HCT116 (cell line): ENCODE results near the gene CDC45. TPM values are rescaled to one million over a fixed set of nuclear protein-coding genes. Genes with fewer than 3 reads are reported as not detected.

Experiments used
- ATAC-seq: fragments of 200-7000 bp; cut with Tn5 transposase; 2 replicates; pipeline ENCODE4 v1.9.1; 2020; ENCODE audit warnings: mild to moderate bottlenecking, moderate library complexity
- BruUV-seq: library from RNA; stranded (reverse); fragments of 400-500 nt; replicated peaks from 2 replicates; lab custom pipeline; 2021; lab: Mats Ljungman, UMichigan
- CTCF ChIA-PET: fragments of 300-600 bp; sonication (Branson Sonifier 250); formaldehyde crosslinking; loops from one replicate; lab custom pipeline; 2021; ENCODE audit warnings: antibody characterized with exemption; lab: Charles Lee
- POLR2A ChIA-PET: fragments of 300-600, 350-600 bp; sonication (Branson Sonifier 250); formaldehyde crosslinking; loops from one replicate; lab custom pipeline; 2021; ENCODE audit warnings: antibody characterized with exemption; lab: Charles Lee
- RAD21 ChIA-PET, 2 experiments: fragments of 300-600 bp; sonication (Branson Sonifier 250); formaldehyde crosslinking; loops; one replicate each; lab custom pipeline; 2023; ENCODE audit warnings: low total read pairs in 2 of 2; ENCODE audit not compliant: uncharacterized antibody in 2 of 2, unreplicated experiment in 2 of 2, low non-redundant PET in 1 of 2; lab: Charles Lee
- DNase-seq: peaks from one replicate; pipeline ENCODE4 v3.0.0-alpha.2; 2010; ENCODE audit warnings: low read depth, low spot score
- H2AFZ ChIP-seq: fragments of 200-600 bp; shearing (Covaris generic), sonication (generic); 2 replicates; pipeline ENCODE4 v1.6.1; 2017; ENCODE audit warnings: low read depth, mixed run types, mixed read lengths, antibody characterized with exemption, low read length; ENCODE audit not compliant: poor library complexity, severe bottlenecking
- H3K27ac ChIP-seq: 2 replicates; pipeline ENCODE4 v1.5.1; 2012; ENCODE audit warnings: low read depth, low read length
- H3K27me3 ChIP-seq: fragments of 200-600 bp; sonication (generic); 2 replicates; pipeline ENCODE4 v1.6.1; 2016; ENCODE audit warnings: mixed run types, low read length, mixed read lengths; ENCODE audit not compliant: insufficient read depth
- H3K36me3 ChIP-seq, 2 experiments: fragments of 200-500 bp in 1 of 2; fragments of 200-600 bp in 1 of 2; sonication (Bioruptor generic) in 1 of 2; sonication (generic) in 1 of 2; 2 replicates each; pipeline versions ENCODE4 v1.5.1 to v1.6.1; 2014 to 2016; ENCODE audit warnings: low read length in 2 of 2, inconsistent platforms in 1 of 2, mixed read lengths in 1 of 2, mixed run types in 1 of 2; ENCODE audit not compliant: insufficient read depth in 2 of 2, control insufficient read depth in 1 of 2
- H3K4me1 ChIP-seq, 2 experiments: fragments of 200-600 bp in 1 of 2; sonication (generic) in 1 of 2; 2 replicates each; pipeline versions ENCODE4 v1.5.1 to v1.6.1; 2012 to 2017; ENCODE audit warnings: low read length in 2 of 2, inconsistent platforms in 1 of 2, mild to moderate bottlenecking in 1 of 2, mixed read lengths in 1 of 2, mixed run types in 1 of 2, moderate library complexity in 1 of 2; ENCODE audit not compliant: insufficient read depth in 2 of 2, control insufficient read depth in 1 of 2
- H3K4me2 ChIP-seq: fragments of 200-600 bp; sonication (generic); 2 replicates; pipeline ENCODE4 v1.6.1; 2017; ENCODE audit warnings: mixed run types, low read length, mixed read lengths
- H3K4me3 ChIP-seq, 2 experiments: fragments of 200-600 bp in 1 of 2; sonication (generic) in 1 of 2; replicated peaks in 1 of 2; 2 replicates each; pipeline ENCODE4 v1.5.1; 2011 to 2016; ENCODE audit warnings: low read length in 2 of 2, control low read depth in 1 of 2, low read depth in 1 of 2, mild to moderate bottlenecking in 1 of 2, mixed read lengths in 1 of 2, mixed run types in 1 of 2
- H3K79me2 ChIP-seq: fragments of 200-600 bp; sonication (generic); 2 replicates; pipeline ENCODE4 v1.6.1; 2017; ENCODE audit warnings: mild to moderate bottlenecking, mixed run types, low read length, moderate library complexity, mixed read lengths; ENCODE audit not compliant: insufficient read depth
- H3K9ac ChIP-seq: fragments of 200-600 bp; sonication (generic); 2 replicates; pipeline ENCODE4 v1.6.1; 2016; ENCODE audit warnings: low read length, mixed read lengths
- H3K9me2 ChIP-seq: fragments of 200-600 bp; sonication (generic), shearing (Covaris generic); 2 replicates; pipeline ENCODE4 v1.6.1; 2017; ENCODE audit warnings: mixed run types, mild to moderate bottlenecking, moderate library complexity; ENCODE audit not compliant: insufficient read depth
- H3K9me3 ChIP-seq, 2 experiments: fragments of 200-500 bp in 1 of 2; fragments of 200-600 bp in 1 of 2; sonication (Bioruptor generic) in 1 of 2; sonication (generic) in 1 of 2; 2 replicates each; pipeline ENCODE4 v1.6.1; 2014 to 2017; ENCODE audit warnings: low read length in 2 of 2, mixed read lengths in 2 of 2, inconsistent platforms in 1 of 2, low read depth in 1 of 2, mild to moderate bottlenecking in 1 of 2, mixed run types in 1 of 2, moderate library complexity in 1 of 2; ENCODE audit not compliant: control insufficient read depth in 1 of 2, insufficient read depth in 1 of 2
- H4K20me1 ChIP-seq: fragments of 200-600 bp; sonication (generic), shearing (Covaris generic); 2 replicates; pipeline ENCODE4 v1.6.1; 2017; ENCODE audit warnings: mixed run types, mild to moderate bottlenecking, moderate library complexity; ENCODE audit not compliant: insufficient read depth
- CEBPB ChIP-seq: IDR thresholded peaks from 2 replicates; pipeline ENCODE4 v1.6.1; 2012; ENCODE audit warnings: low read depth
- EZH2phosphoT487 ChIP-seq: fragments of 200-600 bp; IDR thresholded peaks from 2 replicates; pipeline ENCODE4 v1.6.1; 2018; ENCODE audit warnings: antibody characterized with exemption, borderline replicate concordance
- JUND ChIP-seq: IDR thresholded peaks from 2 replicates; pipeline ENCODE4 v1.6.1; 2012
- SP1 ChIP-seq: IDR thresholded peaks from 2 replicates; pipeline ENCODE4 v1.6.1; 2012; ENCODE audit warnings: low read depth
- ZFX ChIP-seq: fragments of 450-650 bp; IDR thresholded peaks from 2 replicates; pipeline ENCODE4 v1.6.1; 2017
- intact Hi-C: fragments of 100-400 bp; cut with micrococcal nuclease; formaldehyde crosslinking; loops from 2 replicates; pipeline ENCODE4 v1.10.0; 2022
- total RNA-seq: library from RNA; stranded (reverse); gene quantifications from one replicate; pipeline ENCODE4 v1.2.1, GENCODE V29; 2021; ENCODE audit not compliant: unreplicated experiment
- TF ChIP-seq, protein P1 (sequence below): IDR thresholded peaks from 2 replicates; pipeline ENCODE4 v1.6.1; 2011; ENCODE audit warnings: mild to moderate bottlenecking, low read length, moderate library complexity; ENCODE audit not compliant: insufficient replicate concordance; ENCODE audit errors: extremely low read depth
- TF ChIP-seq, protein P2 (sequence below): IDR thresholded peaks from 2 replicates; pipeline ENCODE4 v1.6.1; 2012; ENCODE audit warnings: low read depth

Gene CDC45
- total RNA-seq, 1 experiment from 2014 or later = 43.4 TPM

DNA sequence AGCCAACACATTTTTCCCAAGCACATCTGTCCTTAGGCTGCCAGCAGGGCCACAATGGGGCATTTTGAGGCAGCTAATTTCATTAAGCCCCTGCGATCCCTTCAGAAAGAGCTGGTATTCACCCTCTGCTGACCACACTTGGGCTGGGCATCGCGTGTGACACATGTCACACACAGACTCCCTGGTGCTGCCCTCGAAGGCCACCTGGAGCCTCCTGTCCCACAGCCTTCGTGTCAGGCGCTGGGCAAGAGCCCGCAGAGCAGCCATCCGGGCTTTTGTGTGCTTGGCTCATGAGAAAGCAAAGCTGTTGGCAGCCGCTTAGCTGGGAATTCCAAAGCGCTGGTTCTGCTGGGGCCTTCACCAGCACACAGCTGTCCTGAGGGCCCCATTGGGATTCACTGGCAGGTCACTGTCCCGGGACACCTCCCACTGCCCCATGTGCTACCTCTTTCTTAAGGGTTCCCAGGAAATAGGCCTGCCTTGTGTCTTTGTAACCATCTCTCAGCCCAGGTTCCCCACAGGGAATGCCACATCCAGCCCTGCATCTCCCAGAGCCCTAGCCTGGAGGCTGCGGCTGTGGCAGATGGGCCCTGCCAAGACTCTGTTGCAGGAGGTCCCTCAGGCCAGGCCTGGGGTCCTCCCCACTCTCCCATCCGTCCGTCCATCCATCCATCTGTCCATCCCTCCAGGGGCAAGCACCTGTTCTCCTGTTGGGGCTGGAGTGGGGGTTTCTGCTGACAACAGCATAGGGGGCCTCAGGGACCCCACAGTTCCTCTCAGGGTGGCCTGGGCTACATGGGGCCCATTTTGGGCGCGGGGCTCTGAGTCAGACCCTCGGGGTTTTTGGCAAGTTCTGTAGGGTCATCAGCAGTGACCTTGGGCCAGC, 39.6 kb downstream of the CDC45 start:
- POLR2A ChIA-PET = no interaction called here
- H3K36me3 ChIP-seq = peaks cover 0 to 17% of the 10 kb centered on the region in 2 experiments; a peak in 1 of 4 replicates
- no peak overlapping the region for H3K4me2 ChIP-seq
- H3K9me3 ChIP-seq = no peaks in the 10 kb centered on the region
- H4K20me1 ChIP-seq = no peaks in the 10 kb centered on the region
- no peaks in the 10 kb centered on the region for H3K27me3 ChIP-seq
- TF ChIP-seq JUND (no peak), SP1 (no peak), EZH2phosphoT487 (no peak), ZFX (no peak), CEBPB (no peak)
- TF ChIP-seq, protein P1, sequence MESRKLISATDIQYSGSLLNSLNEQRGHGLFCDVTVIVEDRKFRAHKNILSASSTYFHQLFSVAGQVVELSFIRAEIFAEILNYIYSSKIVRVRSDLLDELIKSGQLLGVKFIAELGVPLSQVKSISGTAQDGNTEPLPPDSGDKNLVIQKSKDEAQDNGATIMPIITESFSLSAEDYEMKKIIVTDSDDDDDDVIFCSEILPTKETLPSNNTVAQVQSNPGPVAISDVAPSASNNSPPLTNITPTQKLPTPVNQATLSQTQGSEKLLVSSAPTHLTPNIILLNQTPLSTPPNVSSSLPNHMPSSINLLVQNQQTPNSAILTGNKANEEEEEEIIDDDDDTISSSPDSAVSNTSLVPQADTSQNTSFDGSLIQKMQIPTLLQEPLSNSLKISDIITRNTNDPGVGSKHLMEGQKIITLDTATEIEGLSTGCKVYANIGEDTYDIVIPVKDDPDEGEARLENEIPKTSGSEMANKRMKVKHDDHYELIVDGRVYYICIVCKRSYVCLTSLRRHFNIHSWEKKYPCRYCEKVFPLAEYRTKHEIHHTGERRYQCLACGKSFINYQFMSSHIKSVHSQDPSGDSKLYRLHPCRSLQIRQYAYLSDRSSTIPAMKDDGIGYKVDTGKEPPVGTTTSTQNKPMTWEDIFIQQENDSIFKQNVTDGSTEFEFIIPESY = no peak
- TF ChIP-seq, protein P2, sequence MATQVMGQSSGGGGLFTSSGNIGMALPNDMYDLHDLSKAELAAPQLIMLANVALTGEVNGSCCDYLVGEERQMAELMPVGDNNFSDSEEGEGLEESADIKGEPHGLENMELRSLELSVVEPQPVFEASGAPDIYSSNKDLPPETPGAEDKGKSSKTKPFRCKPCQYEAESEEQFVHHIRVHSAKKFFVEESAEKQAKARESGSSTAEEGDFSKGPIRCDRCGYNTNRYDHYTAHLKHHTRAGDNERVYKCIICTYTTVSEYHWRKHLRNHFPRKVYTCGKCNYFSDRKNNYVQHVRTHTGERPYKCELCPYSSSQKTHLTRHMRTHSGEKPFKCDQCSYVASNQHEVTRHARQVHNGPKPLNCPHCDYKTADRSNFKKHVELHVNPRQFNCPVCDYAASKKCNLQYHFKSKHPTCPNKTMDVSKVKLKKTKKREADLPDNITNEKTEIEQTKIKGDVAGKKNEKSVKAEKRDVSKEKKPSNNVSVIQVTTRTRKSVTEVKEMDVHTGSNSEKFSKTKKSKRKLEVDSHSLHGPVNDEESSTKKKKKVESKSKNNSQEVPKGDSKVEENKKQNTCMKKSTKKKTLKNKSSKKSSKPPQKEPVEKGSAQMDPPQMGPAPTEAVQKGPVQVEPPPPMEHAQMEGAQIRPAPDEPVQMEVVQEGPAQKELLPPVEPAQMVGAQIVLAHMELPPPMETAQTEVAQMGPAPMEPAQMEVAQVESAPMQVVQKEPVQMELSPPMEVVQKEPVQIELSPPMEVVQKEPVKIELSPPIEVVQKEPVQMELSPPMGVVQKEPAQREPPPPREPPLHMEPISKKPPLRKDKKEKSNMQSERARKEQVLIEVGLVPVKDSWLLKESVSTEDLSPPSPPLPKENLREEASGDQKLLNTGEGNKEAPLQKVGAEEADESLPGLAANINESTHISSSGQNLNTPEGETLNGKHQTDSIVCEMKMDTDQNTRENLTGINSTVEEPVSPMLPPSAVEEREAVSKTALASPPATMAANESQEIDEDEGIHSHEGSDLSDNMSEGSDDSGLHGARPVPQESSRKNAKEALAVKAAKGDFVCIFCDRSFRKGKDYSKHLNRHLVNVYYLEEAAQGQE = no peak
- no peak overlapping the region for H3K27ac ChIP-seq
- no peak overlapping the region for H3K4me3 ChIP-seq
- intact Hi-C loops = no loop called here
- no TSS peak for BruUV-seq
- DNase-seq (no peak), ATAC-seq (no peak)
- CTCF ChIA-PET = no interaction called here
- H3K9ac ChIP-seq = no peak overlapping the region
- no peaks in the 10 kb centered on the region for H3K79me2 ChIP-seq
- RAD21 ChIA-PET = no interaction called here
- H2AFZ ChIP-seq = no peak overlapping the region
- no peaks in the 10 kb centered on the region for H3K4me1 ChIP-seq
- H3K9me2 ChIP-seq = no peaks in the 10 kb centered on the region
